ENCODE measurements around the gene GRM2.

Gene GRM2

DNA sequence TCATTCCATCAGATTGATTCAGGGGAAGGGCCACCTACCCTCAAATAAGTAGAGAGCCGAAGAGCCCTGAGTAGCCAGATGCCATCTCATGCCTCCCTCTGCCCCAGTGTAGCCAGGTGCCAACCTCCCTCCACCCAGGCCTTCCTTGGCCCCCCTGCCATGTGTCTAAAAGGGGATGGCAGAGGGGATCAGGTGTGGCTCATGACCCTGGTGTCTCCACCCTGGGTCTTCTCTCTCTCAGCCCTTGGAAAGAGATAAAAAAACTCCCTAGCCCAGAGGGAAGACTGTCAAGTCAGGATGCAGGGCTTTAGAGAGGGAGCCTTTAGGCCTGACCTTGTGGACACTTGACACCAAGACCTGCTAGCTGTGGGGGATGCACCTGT is 5.2 kb downstream of the GRM2 start:
- Histone ChIP-seq H3K9ac (ENCODE audit: low read depth in 1 of 2, low read length in 2 of 2) (no peak overlapping the region), H3K4me3 (ENCODE audit: low read depth in 1 of 2, low read length in 2 of 2) (no peak overlapping the region), H3K27ac (ENCODE audit: low read depth, low read length) (no peak overlapping the region), H3K36me3 (ENCODE audit: control insufficient read depth in 1 of 2, insufficient read depth in 2 of 2, low read length in 2 of 2) (no peaks in the 10 kb centered on the region), H3K9me3 (ENCODE audit: control insufficient read depth in 1 of 2, low read length in 2 of 2) (no peaks in the 10 kb centered on the region), H3K4me1 (ENCODE audit: control insufficient read depth in 1 of 2, insufficient read depth in 2 of 2, low read length in 2 of 2) (no peaks in the 10 kb centered on the region), H3K27me3 (ENCODE audit: control insufficient read depth in 1 of 2, insufficient read depth in 2 of 2, low read length in 2 of 2) (peaks cover 0 to 4% of the 10 kb centered on the region in 2 donors)

DNA sequence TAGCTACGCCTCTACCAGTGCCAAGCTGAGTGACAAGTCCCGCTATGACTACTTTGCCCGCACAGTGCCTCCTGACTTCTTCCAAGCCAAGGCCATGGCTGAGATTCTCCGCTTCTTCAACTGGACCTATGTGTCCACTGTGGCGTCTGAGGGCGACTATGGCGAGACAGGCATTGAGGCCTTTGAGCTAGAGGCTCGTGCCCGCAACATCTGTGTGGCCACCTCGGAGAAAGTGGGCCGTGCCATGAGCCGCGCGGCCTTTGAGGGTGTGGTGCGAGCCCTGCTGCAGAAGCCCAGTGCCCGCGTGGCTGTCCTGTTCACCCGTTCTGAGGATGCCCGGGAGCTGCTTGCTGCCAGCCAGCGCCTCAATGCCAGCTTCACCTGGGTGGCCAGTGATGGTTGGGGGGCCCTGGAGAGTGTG is 5.7 kb downstream of the GRM2 start:
- Histone ChIP-seq H3K27ac (ENCODE audit: low read depth, low read length) (no peak overlapping the region), H3K9me3 (ENCODE audit: control insufficient read depth in 1 of 2, low read length in 2 of 2) (no peaks in the 10 kb centered on the region), H3K36me3 (ENCODE audit: control insufficient read depth in 1 of 2, insufficient read depth in 2 of 2, low read length in 2 of 2) (no peaks in the 10 kb centered on the region)

DNA sequence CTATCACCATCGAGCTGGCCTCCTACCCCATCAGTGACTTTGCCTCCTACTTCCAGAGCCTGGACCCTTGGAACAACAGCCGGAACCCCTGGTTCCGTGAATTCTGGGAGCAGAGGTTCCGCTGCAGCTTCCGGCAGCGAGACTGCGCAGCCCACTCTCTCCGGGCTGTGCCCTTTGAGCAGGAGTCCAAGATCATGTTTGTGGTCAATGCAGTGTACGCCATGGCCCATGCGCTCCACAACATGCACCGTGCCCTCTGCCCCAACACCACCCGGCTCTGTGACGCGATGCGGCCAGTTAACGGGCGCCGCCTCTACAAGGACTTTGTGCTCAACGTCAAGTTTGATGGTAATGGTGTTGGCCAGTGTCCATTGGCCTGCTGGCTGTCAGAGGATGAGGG is 6.1 kb downstream of the GRM2 start:
- Histone ChIP-seq H3K4me1 (ENCODE audit: control insufficient read depth in 1 of 2, insufficient read depth in 2 of 2, low read length in 2 of 2) (no peaks in the 10 kb centered on the region), H3K9ac (ENCODE audit: low read depth in 1 of 2, low read length in 2 of 2) (no peak overlapping the region), H3K27me3 (ENCODE audit: control insufficient read depth in 1 of 2, insufficient read depth in 2 of 2, low read length in 2 of 2) (no peaks in the 10 kb centered on the region), H3K27ac (ENCODE audit: low read depth, low read length) (no peak overlapping the region), H3K36me3 (ENCODE audit: control insufficient read depth in 1 of 2, insufficient read depth in 2 of 2, low read length in 2 of 2) (no peaks in the 10 kb centered on the region), H3K9me3 (ENCODE audit: control insufficient read depth in 1 of 2, low read length in 2 of 2) (no peaks in the 10 kb centered on the region), H3K4me3 (ENCODE audit: low read depth in 1 of 2, low read length in 2 of 2) (no peak overlapping the region)

More for the DNA sequence above, 5.7 kb downstream of the GRM2 start:
- H3K4me1 ChIP-seq (ENCODE audit: control insufficient read depth in 1 of 2, insufficient read depth in 2 of 2, low read length in 2 of 2): no peaks in the 10 kb centered on the region
- H3K27me3 ChIP-seq (ENCODE audit: control insufficient read depth in 1 of 2, insufficient read depth in 2 of 2, low read length in 2 of 2): peaks cover 0 to 3% of the 10 kb centered on the region in 2 donors
- no peak overlapping the region for H3K4me3 ChIP-seq (ENCODE audit: low read depth in 1 of 2, low read length in 2 of 2)
- H3K9ac ChIP-seq (ENCODE audit: low read depth in 1 of 2, low read length in 2 of 2): no peak overlapping the region

DNA sequence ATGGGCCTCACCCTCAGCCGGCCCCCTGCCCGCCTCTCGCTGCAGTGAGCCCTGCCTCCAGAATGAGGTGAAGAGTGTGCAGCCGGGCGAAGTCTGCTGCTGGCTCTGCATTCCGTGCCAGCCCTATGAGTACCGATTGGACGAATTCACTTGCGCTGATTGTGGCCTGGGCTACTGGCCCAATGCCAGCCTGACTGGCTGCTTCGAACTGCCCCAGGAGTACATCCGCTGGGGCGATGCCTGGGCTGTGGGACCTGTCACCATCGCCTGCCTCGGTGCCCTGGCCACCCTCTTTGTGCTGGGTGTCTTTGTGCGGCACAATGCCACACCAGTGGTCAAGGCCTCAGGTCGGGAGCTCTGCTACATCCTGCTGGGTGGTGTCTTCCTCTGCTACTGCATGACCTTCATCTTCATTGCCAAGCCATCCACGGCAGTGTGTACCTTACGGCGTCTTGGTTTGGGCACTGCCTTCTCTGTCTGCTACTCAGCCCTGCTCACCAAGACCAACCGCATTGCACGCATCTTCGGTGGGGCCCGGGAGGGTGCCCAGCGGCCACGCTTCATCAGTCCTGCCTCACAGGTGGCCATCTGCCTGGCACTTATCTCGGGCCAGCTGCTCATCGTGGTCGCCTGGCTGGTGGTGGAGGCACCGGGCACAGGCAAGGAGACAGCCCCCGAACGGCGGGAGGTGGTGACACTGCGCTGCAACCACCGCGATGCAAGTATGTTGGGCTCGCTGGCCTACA is 8.5 kb downstream of the GRM2 start:
- Histone ChIP-seq H3K9me3 (ENCODE audit: control insufficient read depth in 1 of 2, low read length in 2 of 2) (no peaks in the 10 kb centered on the region), H3K9ac (ENCODE audit: low read depth in 1 of 2, low read length in 2 of 2) (no peak overlapping the region), H3K27ac (ENCODE audit: low read depth, low read length) (no peak overlapping the region), H3K4me3 (ENCODE audit: low read depth in 1 of 2, low read length in 2 of 2) (no peak overlapping the region), H3K27me3 (ENCODE audit: control insufficient read depth in 1 of 2, insufficient read depth in 2 of 2, low read length in 2 of 2) (no peaks in the 10 kb centered on the region), H3K4me1 (ENCODE audit: control insufficient read depth in 1 of 2, insufficient read depth in 2 of 2, low read length in 2 of 2) (peaks cover 0 to 5% of the 10 kb centered on the region in 2 donors), H3K36me3 (ENCODE audit: control insufficient read depth in 1 of 2, insufficient read depth in 2 of 2, low read length in 2 of 2) (no peaks in the 10 kb centered on the region)

DNA sequence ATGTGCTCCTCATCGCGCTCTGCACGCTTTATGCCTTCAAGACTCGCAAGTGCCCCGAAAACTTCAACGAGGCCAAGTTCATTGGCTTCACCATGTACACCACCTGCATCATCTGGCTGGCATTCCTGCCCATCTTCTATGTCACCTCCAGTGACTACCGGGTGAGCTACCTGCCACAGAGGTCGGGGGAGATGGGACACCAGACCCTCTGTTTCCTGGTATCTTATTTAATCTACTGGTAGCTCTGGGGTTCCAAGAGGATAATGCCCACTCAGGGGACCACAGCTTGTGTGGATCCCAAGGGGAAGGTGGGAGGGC is 9.1 kb downstream of the GRM2 start:
- H3K4me1 ChIP-seq (ENCODE audit: control insufficient read depth in 1 of 2, insufficient read depth in 2 of 2, low read length in 2 of 2): peaks cover 0 to 5% of the 10 kb centered on the region in 2 donors
- no peaks in the 10 kb centered on the region for H3K9me3 ChIP-seq (ENCODE audit: control insufficient read depth in 1 of 2, low read length in 2 of 2)
- no peaks in the 10 kb centered on the region for H3K36me3 ChIP-seq (ENCODE audit: control insufficient read depth in 1 of 2, insufficient read depth in 2 of 2, low read length in 2 of 2)
- H3K4me3 ChIP-seq (ENCODE audit: low read depth in 1 of 2, low read length in 2 of 2): no peak overlapping the region
- H3K9ac ChIP-seq (ENCODE audit: low read depth in 1 of 2, low read length in 2 of 2): no peak overlapping the region
- H3K27me3 ChIP-seq (ENCODE audit: control insufficient read depth in 1 of 2, insufficient read depth in 2 of 2, low read length in 2 of 2): no peaks in the 10 kb centered on the region
- H3K27ac ChIP-seq (ENCODE audit: low read depth, low read length): no peak overlapping the region

DNA sequence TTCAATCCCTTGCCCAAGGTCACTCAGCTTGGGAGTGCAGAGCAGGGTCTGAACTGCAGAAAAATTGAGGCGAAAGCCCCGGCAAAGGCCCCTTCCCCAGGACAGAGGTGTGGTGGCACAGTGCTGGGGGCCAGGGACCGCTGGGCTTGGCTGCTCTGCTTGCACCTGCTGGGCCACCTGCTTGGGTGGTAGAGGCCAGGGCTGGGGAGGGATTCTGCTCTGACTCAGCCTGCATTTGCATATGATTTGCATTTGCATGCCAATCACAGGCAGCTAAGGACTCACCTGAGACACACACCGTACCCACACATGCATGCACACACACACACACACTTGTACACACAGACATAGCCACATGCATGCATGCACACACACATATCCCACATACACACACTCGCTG is 9.9 kb downstream of the GRM2 start:
- no peaks in the 10 kb centered on the region for H3K27me3 ChIP-seq (ENCODE audit: control insufficient read depth in 1 of 2, insufficient read depth in 2 of 2, low read length in 2 of 2)
- peaks cover 0 to 5% of the 10 kb centered on the region in 2 donors for H3K4me1 ChIP-seq (ENCODE audit: control insufficient read depth in 1 of 2, insufficient read depth in 2 of 2, low read length in 2 of 2)
- H3K9me3 ChIP-seq (ENCODE audit: control insufficient read depth in 1 of 2, low read length in 2 of 2): no peaks in the 10 kb centered on the region
- H3K27ac ChIP-seq (ENCODE audit: low read depth, low read length): no peak overlapping the region
- H3K36me3 ChIP-seq (ENCODE audit: control insufficient read depth in 1 of 2, insufficient read depth in 2 of 2, low read length in 2 of 2): no peaks in the 10 kb centered on the region
- H3K9ac ChIP-seq (ENCODE audit: low read depth in 1 of 2, low read length in 2 of 2): no peak overlapping the region
- no peak overlapping the region for H3K4me3 ChIP-seq (ENCODE audit: low read depth in 1 of 2, low read length in 2 of 2)

DNA sequence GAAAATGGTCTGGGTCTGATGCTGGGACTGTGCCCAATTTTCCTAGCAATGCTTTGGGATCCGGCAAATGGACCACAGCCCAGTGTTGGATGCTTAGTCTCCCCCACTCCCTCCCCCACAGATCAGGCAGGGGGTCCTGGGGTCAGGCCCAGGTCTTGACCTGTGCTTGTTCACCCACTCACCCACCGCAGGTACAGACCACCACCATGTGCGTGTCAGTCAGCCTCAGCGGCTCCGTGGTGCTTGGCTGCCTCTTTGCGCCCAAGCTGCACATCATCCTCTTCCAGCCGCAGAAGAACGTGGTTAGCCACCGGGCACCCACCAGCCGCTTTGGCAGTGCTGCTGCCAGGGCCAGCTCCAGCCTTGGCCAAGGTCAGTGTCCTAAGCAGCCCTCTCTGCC is 10.6 kb downstream of the GRM2 start:
- no peak overlapping the region for H3K27ac ChIP-seq (ENCODE audit: low read depth, low read length)
- H3K4me1 ChIP-seq (ENCODE audit: control insufficient read depth in 1 of 2, insufficient read depth in 2 of 2, low read length in 2 of 2): peaks cover 0 to 5% of the 10 kb centered on the region in 2 donors
- no peaks in the 10 kb centered on the region for H3K27me3 ChIP-seq (ENCODE audit: control insufficient read depth in 1 of 2, insufficient read depth in 2 of 2, low read length in 2 of 2)
- H3K9me3 ChIP-seq (ENCODE audit: control insufficient read depth in 1 of 2, low read length in 2 of 2): no peaks in the 10 kb centered on the region
- no peaks in the 10 kb centered on the region for H3K36me3 ChIP-seq (ENCODE audit: control insufficient read depth in 1 of 2, insufficient read depth in 2 of 2, low read length in 2 of 2)
- H3K4me3 ChIP-seq (ENCODE audit: low read depth in 1 of 2, low read length in 2 of 2): no peak overlapping the region
- no peak overlapping the region for H3K9ac ChIP-seq (ENCODE audit: low read depth in 1 of 2, low read length in 2 of 2)

DNA sequence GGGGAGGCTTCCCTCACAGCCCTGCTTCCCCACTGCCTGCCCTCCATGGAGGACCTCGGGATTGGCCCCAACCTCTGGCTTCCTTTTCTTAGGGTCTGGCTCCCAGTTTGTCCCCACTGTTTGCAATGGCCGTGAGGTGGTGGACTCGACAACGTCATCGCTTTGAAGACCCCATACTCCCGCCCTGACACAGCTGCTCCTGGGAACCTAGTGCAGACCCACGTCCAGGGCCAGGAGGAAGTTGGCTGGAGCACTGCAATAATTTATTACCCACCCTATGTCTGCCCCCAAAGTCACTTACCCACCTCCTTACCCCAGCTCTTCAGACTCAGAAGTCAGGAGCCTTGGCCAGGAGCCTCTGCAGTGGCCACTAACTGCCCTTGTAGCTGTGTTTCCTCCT is 11.1 kb downstream of the GRM2 start:
- Histone ChIP-seq H3K4me1 (ENCODE audit: control insufficient read depth in 1 of 2, insufficient read depth in 2 of 2, low read length in 2 of 2) (peaks cover 0 to 5% of the 10 kb centered on the region in 2 donors), H3K4me3 (ENCODE audit: low read depth in 1 of 2, low read length in 2 of 2) (no peak overlapping the region), H3K9me3 (ENCODE audit: control insufficient read depth in 1 of 2, low read length in 2 of 2) (no peaks in the 10 kb centered on the region), H3K9ac (ENCODE audit: low read depth in 1 of 2, low read length in 2 of 2) (no peak overlapping the region), H3K27ac (ENCODE audit: low read depth, low read length) (no peak overlapping the region), H3K36me3 (ENCODE audit: control insufficient read depth in 1 of 2, insufficient read depth in 2 of 2, low read length in 2 of 2) (no peaks in the 10 kb centered on the region), H3K27me3 (ENCODE audit: control insufficient read depth in 1 of 2, insufficient read depth in 2 of 2, low read length in 2 of 2) (no peaks in the 10 kb centered on the region)

DNA sequence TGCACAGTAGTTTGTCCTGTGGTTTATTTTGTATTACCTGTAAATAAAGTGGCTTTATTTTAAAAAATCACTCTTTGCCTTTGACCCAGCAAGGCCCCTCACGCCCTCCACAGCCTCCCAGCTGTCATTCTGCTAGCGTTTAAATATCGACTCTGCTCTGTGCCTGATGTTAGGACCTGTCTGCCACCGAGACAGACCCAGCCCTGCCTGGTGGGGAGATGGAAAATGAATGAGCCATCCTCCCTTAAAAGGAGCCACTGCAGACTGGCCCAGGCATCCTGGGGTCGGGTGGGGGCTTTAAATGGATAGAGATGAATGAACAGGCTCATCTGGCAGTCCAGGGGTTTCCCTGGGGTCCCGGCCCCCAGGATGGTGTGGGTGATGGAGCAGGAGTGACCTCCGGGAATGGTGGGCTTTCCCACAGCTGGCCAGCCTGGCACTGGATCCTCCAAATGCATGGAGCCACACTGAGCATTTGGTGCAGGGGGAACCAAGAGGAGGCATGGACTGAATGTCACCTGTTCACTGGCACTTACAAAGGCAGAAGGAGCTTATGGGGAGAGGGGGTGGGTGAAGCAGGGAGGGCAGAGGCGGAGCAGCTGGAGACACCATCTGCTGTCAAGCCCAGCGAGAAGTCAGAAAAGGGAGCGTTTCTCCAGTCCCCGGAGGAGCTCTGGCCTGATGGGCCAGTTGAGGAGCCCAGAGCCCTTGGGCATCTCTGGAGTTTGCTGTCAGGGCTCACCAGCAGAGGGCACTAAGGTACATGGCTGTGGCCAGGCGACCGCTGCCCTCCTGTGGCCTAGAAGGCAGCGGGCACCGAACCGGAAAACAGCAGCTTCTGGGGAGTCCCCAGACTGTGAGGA is 11.9 kb downstream of the GRM2 start:
- no peaks in the 10 kb centered on the region for H3K36me3 ChIP-seq (ENCODE audit: control insufficient read depth in 1 of 2, insufficient read depth in 2 of 2, low read length in 2 of 2)
- H3K27ac ChIP-seq (ENCODE audit: low read depth, low read length): no peak overlapping the region
- no peak overlapping the region for H3K4me3 ChIP-seq (ENCODE audit: low read depth in 1 of 2, low read length in 2 of 2)
- H3K9ac ChIP-seq (ENCODE audit: low read depth in 1 of 2, low read length in 2 of 2): no peak overlapping the region
- H3K9me3 ChIP-seq (ENCODE audit: control insufficient read depth in 1 of 2, low read length in 2 of 2): no peaks in the 10 kb centered on the region
- H3K4me1 ChIP-seq (ENCODE audit: control insufficient read depth in 1 of 2, insufficient read depth in 2 of 2, low read length in 2 of 2): peaks cover 0 to 5% of the 10 kb centered on the region in 2 donors
- H3K27me3 ChIP-seq (ENCODE audit: control insufficient read depth in 1 of 2, insufficient read depth in 2 of 2, low read length in 2 of 2): no peaks in the 10 kb centered on the region

DNA sequence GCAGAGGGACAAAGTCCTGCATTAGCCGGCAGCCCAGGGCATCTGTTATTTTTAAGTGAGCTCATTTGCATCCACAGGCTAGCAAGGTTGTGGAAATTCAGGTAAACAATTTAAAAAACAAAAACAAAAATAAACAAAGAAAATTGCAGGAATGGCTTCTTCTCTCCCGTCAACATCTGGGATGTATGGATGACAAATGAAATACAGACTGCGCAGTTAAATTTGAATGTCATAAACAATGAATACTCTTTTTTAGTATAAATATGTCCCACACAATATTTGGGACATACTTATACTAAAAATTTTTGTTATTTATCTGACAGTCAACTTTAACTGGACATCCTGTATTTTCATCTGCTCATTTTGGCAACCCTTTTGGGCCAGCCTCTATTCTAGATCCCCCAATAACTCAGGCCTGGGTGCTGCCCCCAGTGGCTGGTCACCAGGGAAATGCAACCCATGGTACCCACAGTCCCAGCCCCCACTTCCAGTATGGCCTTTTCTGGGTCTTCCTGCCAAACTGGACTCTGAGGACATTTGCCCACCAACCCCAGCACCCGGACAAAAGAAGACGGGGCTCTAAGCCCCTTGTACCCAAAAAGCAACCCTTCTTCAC is 12.7 kb downstream of the GRM2 start:
- Histone ChIP-seq H3K9ac (ENCODE audit: low read depth in 1 of 2, low read length in 2 of 2) (no peak overlapping the region), H3K4me1 (ENCODE audit: control insufficient read depth in 1 of 2, insufficient read depth in 2 of 2, low read length in 2 of 2) (peaks cover 0 to 5% of the 10 kb centered on the region in 2 donors), H3K4me3 (ENCODE audit: low read depth in 1 of 2, low read length in 2 of 2) (no peak overlapping the region), H3K27ac (ENCODE audit: low read depth, low read length) (no peak overlapping the region), H3K36me3 (ENCODE audit: control insufficient read depth in 1 of 2, insufficient read depth in 2 of 2, low read length in 2 of 2) (no peaks in the 10 kb centered on the region), H3K27me3 (ENCODE audit: control insufficient read depth in 1 of 2, insufficient read depth in 2 of 2, low read length in 2 of 2) (no peaks in the 10 kb centered on the region), H3K9me3 (ENCODE audit: control insufficient read depth in 1 of 2, low read length in 2 of 2) (no peaks in the 10 kb centered on the region)
